GM23338 (cell line): ENCODE data around the gene BCL2L14. TPM values are rescaled to one million over a fixed set of nuclear protein-coding genes. Genes with fewer than 3 reads are reported as not detected.

ENCODE experiments used
- ATAC-seq: fragments of 200-7000 bp; cut with Tn5 transposase; 3 replicates; pipeline ENCODE4 v1.9.1; 2020
- DNase-seq: peaks from one replicate; pipeline ENCODE4 v3.0.0-alpha.2; 2015; ENCODE audit warnings: low spot score
- H2AFZ ChIP-seq: fragments of 200-600 bp; sonication (generic); 2 replicates; pipeline ENCODE4 v1.8.0; 2016; ENCODE audit warnings: antibody characterized with exemption, mild to moderate bottlenecking, moderate library complexity
- H3F3A ChIP-seq: fragments of 200-600 bp; sonication (generic); replicated peaks from 2 replicates; pipeline ENCODE4 v1.8.0; 2017; ENCODE audit warnings: antibody characterized with exemption, mixed run types, low read depth
- H3K27ac ChIP-seq: fragments of 200-600 bp; sonication (generic); 2 replicates; pipeline ENCODE4 v1.6.1; 2016; ENCODE audit warnings: low read depth
- H3K27me3 ChIP-seq: fragments of 200-600 bp; sonication (generic); 2 replicates; pipeline ENCODE4 v1.8.0; 2016; ENCODE audit warnings: mild to moderate bottlenecking, mixed run types, moderate library complexity; ENCODE audit not compliant: insufficient read depth
- H3K36me3 ChIP-seq: fragments of 200-600 bp; sonication (generic); 2 replicates; pipeline ENCODE4 v1.8.0; 2016; ENCODE audit warnings: mild to moderate bottlenecking; ENCODE audit not compliant: insufficient read depth
- H3K4me1 ChIP-seq: fragments of 200-600 bp; sonication (generic); 2 replicates; pipeline ENCODE4 v1.8.0; 2016; ENCODE audit warnings: mild to moderate bottlenecking, moderate library complexity; ENCODE audit not compliant: insufficient read depth
- H3K4me2 ChIP-seq: fragments of 200-600 bp; sonication (generic); 2 replicates; pipeline ENCODE4 v1.7.1; 2017; ENCODE audit warnings: mixed run types
- H3K4me3 ChIP-seq: fragments of 200-600 bp; sonication (generic); 2 replicates; pipeline ENCODE4 v1.6.1; 2016; ENCODE audit warnings: mixed run types
- H3K79me2 ChIP-seq: fragments of 200-600 bp; sonication (generic); replicated peaks from 2 replicates; pipeline ENCODE4 v1.8.0; 2017; ENCODE audit warnings: mild to moderate bottlenecking; ENCODE audit not compliant: insufficient read depth
- H3K9me2 ChIP-seq: fragments of 200-600 bp; sonication (generic); 2 replicates; pipeline ENCODE4 v1.8.0; 2017; ENCODE audit not compliant: insufficient read depth
- H4K20me1 ChIP-seq: fragments of 200-600 bp; sonication (generic); replicated peaks from 2 replicates; pipeline ENCODE4 v1.8.0; 2017; ENCODE audit warnings: mild to moderate bottlenecking; ENCODE audit not compliant: insufficient read depth
- H3K27ac Mint-ChIP-seq: 2 replicates; pipeline ENCODE4 v1.8.0; 2020; ENCODE audit warnings: inconsistent platforms, mild to moderate bottlenecking, moderate library complexity, mixed read lengths
- H3K27me3 Mint-ChIP-seq: 3 replicates; pipeline ENCODE4 v1.8.0; 2022; ENCODE audit warnings: low read depth, mild to moderate bottlenecking, moderate library complexity, mixed read lengths, inconsistent platforms; ENCODE audit not compliant: insufficient read depth, poor library complexity
- H3K36me3 Mint-ChIP-seq: 3 replicates; pipeline ENCODE4 v1.8.0; 2021; ENCODE audit warnings: low read depth, mild to moderate bottlenecking, inconsistent platforms, moderate library complexity, mixed read lengths
- H3K4me1 Mint-ChIP-seq: 3 replicates; pipeline ENCODE4 v1.8.0; 2020; ENCODE audit warnings: mild to moderate bottlenecking, inconsistent platforms, mixed read lengths
- H3K4me3 Mint-ChIP-seq: 3 replicates; pipeline ENCODE4 v1.8.0; 2021; ENCODE audit warnings: moderate library complexity, mild to moderate bottlenecking, inconsistent platforms, mixed read lengths
- H3K9me3 Mint-ChIP-seq: 3 replicates; pipeline ENCODE4 v1.8.0; 2020; ENCODE audit warnings: moderate library complexity, mild to moderate bottlenecking, inconsistent platforms, mixed read lengths
- CREB1 ChIP-seq: fragments of 250-450 bp; sonication (Bioruptor Pico); IDR thresholded peaks from 2 replicates; pipeline ENCODE4 v1.5.0; 2020; ENCODE audit warnings: low read depth, mild to moderate bottlenecking, moderate library complexity
- ETS1 ChIP-seq: IDR thresholded peaks from 2 replicates; pipeline ENCODE4 v1.6.1; 2016; ENCODE audit warnings: antibody characterized with exemption
- EZH2phosphoT487 ChIP-seq: fragments of 200-600 bp; sonication (generic); IDR thresholded peaks from one replicate; pipeline ENCODE4 v1.8.1; 2018; ENCODE audit warnings: antibody characterized with exemption; ENCODE audit not compliant: unreplicated experiment
- ZNF114 ChIP-seq: fragments of 250-450 bp; sonication (Bioruptor Pico); IDR thresholded peaks from 2 replicates; pipeline ENCODE4 v1.5.0; 2020; ENCODE audit warnings: mild to moderate bottlenecking, moderate library complexity
- ZNF462 ChIP-seq: fragments of 250-450 bp; sonication (Bioruptor Pico); IDR thresholded peaks from 2 replicates; pipeline ENCODE4 v1.5.0; 2020; ENCODE audit warnings: mild to moderate bottlenecking, moderate library complexity
- polyA plus RNA-seq: library from polyadenylated mRNA; unstranded; fragments of >200 nt; fragmentation: Nextera tagmentation; extraction: Ambion mirVana; gene quantifications from 2 replicates; pipeline ENCODE4 v1.2.1, GENCODE V29; 2016
- total RNA-seq: library from RNA; depleted of rRNA; stranded (reverse); fragments of >200 nt; shearing (Covaris generic); gene quantifications from 2 replicates; pipeline ENCODE4 v1.2.3, GENCODE V29; 2014

BCL2L14 gene
- total and polyA plus RNA-seq, 2 experiments from 2014 or later = 2.1 to 2.7 TPM

- Histone ChIP-seq H3K79me2 (no peaks in the 10 kb centered on the region), H3K4me1 (no peaks in the 10 kb centered on the region), H3K27ac (no peak overlapping the region), H3K4me2 (no peak overlapping the region), H3K36me3 (peaks cover 4% of the 10 kb centered on the region; the same call in 1 of the 2 replicates), H3F3A (no peaks in the 10 kb centered on the region), H2AFZ (no peak overlapping the region), H3K4me3 (no peak overlapping the region), H3K27me3 (no peaks in the 10 kb centered on the region), H3K9me2 (no peaks in the 10 kb centered on the region), H4K20me1 (0 out of 2 replicates have a peak, but pooled peaks cover 3% of the 10 kb centered on the region)
- Mint-ChIP-seq H3K27me3 (peaks cover 6% of the 10 kb centered on the region), H3K27ac (no peak overlapping the region), H3K9me3 (no peaks in the 10 kb centered on the region), H3K4me3 (no peak overlapping the region), H3K36me3 (peaks cover 28% of the 10 kb centered on the region; the same call in 2 of the 3 replicates), H3K4me1 (no peaks in the 10 kb centered on the region)
- no peak for TF ChIP-seq ZNF462 (CRISPR knock-in tag)
- no peak for TF ChIP-seq ZNF114 (CRISPR knock-in tag)
- ATAC-seq = no peak
- DNase-seq = no peak
Observed at GRCh38 chr12:12116677-12117076, 45.9 kb downstream of the BCL2L14 start.

GRCh38 chr12:12121061-12121460 lies 50.3 kb downstream of the BCL2L14 start:
- Mint-ChIP-seq H3K4me1 (no peaks in the 10 kb centered on the region), H3K4me3 (no peak overlapping the region), H3K36me3 (peaks cover 51% of the 10 kb centered on the region), H3K9me3 (no peaks in the 10 kb centered on the region), H3K27me3 (peaks cover 4% of the 10 kb centered on the region), H3K27ac (0 out of 2 replicates have a peak overlapping the region, but pooled peaks have one; percentile 27)
- no peak overlapping the region for H3K4me2 ChIP-seq
- H3F3A ChIP-seq = no peaks in the 10 kb centered on the region
- DNase-seq (no peak), ATAC-seq (no peak)
- H3K4me1 ChIP-seq = no peaks in the 10 kb centered on the region
- no peak overlapping the region for H2AFZ ChIP-seq
- H3K4me3 ChIP-seq = no peak overlapping the region
- no peaks in the 10 kb centered on the region for H4K20me1 ChIP-seq
- H3K27ac ChIP-seq = no peak overlapping the region
- no peaks in the 10 kb centered on the region for H3K9me2 ChIP-seq
- H3K36me3 ChIP-seq = peaks cover 26% of the 10 kb centered on the region
- no peaks in the 10 kb centered on the region for H3K79me2 ChIP-seq
- H3K27me3 ChIP-seq = no peaks in the 10 kb centered on the region
- TF ChIP-seq ETS1 (no peak), ZNF462 (CRISPR knock-in tag) (no peak), EZH2phosphoT487 (no peak), CREB1 (CRISPR knock-in tag) (no peak)
